IMR-90 (cell line): ENCODE measurements around the gene ZXDC.

Experiments
- CTCF ChIP-seq: conservative IDR thresholded peaks from 2 replicates; pipeline ENCODE4 v1.5.1; 2012; ENCODE audit warnings: mild to moderate bottlenecking, low read depth, low read length, improper control_type of control experiment
- ELK1 ChIP-seq: fragments of 150-350 bp; IDR thresholded peaks from 2 replicates; pipeline ENCODE4 v1.6.1; 2016; ENCODE audit warnings: low read depth, mild to moderate bottlenecking, low read length, moderate library complexity, borderline replicate concordance
- MAFK ChIP-seq: IDR thresholded peaks from 2 replicates; pipeline ENCODE4 v1.6.1; 2012; ENCODE audit warnings: low read depth, low read length, improper control_type of control experiment
- MXI1 ChIP-seq: IDR thresholded peaks from 2 replicates; pipeline ENCODE4 v1.6.1; 2012; ENCODE audit warnings: low read depth, mild to moderate bottlenecking, low read length, moderate library complexity, borderline replicate concordance
- POLR2A ChIP-seq: IDR thresholded peaks from 2 replicates; pipeline ENCODE4 v1.6.1; 2012; ENCODE audit warnings: mild to moderate bottlenecking, low read depth, low read length
- RAD21 ChIP-seq: IDR thresholded peaks from 2 replicates; pipeline ENCODE4 v1.6.1; 2012; ENCODE audit warnings: low read length, improper control_type of control experiment

- TF ChIP-seq CTCF: no peak
- TF ChIP-seq ELK1: no peak
- no peak for TF ChIP-seq POLR2A
- no peak for TF ChIP-seq MXI1
- no peak for TF ChIP-seq MAFK
- no peak for TF ChIP-seq RAD21
Measured at GRCh38 chr3:126472277-126473006, 3.2 kb downstream of the ZXDC start.
